Activated CD4-positive, CD25-positive, alpha-beta regulatory T cell treated with anti-CD3 and anti-CD28 coated beads, Interleukin-2, amount 50 U/mL, for 72 hours (primary cell): ENCODE data around the gene CTNNBL1.
"Not testable (repeated sequence)": the region's sequence is repeated elsewhere in the genome, so short reads cannot be mapped to it uniquely, and the experiment has no call there.

ENCODE experiments used
- DNase-seq: peaks from one replicate; pipeline ENCODE4 v3.0.0; 2021

Gene CTNNBL1

GRCh38 chr20:37823296-37823980, 129.6 kb downstream of the CTNNBL1 start:
- DNase-seq, result no peak

GRCh38 chr20:37827605-37828004, 133.8 kb downstream of the CTNNBL1 start:
- DNase-seq, result no peak

- DNase-seq, result no peak
These were observed 134.9 kb downstream of the CTNNBL1 start for GRCh38 chr20:37828684-37829083.

- no peak for DNase-seq
These were observed 135.3 kb downstream of the CTNNBL1 start for GRCh38 chr20:37829128-37829527.

GRCh38 chr20:37833221-37833896, 139.5 kb downstream of the CTNNBL1 start:
- DNase-seq, result no peak

GRCh38 chr20:37836926-37837325, 143.1 kb downstream of the CTNNBL1 start:
- DNase-seq, result no peak

- DNase-seq, result no peak
These were observed 144.1 kb downstream of the CTNNBL1 start for GRCh38 chr20:37837924-37838323.

GRCh38 chr20:37838769-37839431, 145.1 kb downstream of the CTNNBL1 start:
- no peak for DNase-seq

GRCh38 chr20:37839432-37839827, 145.6 kb downstream of the CTNNBL1 start:
- no peak for DNase-seq

- no peak for DNase-seq
These were observed 146.1 kb downstream of the CTNNBL1 start for GRCh38 chr20:37839955-37840354.

- DNase-seq, result no peak
These were observed 147.6 kb downstream of the CTNNBL1 start for GRCh38 chr20:37841389-37841788.

GRCh38 chr20:37841971-37842370, 148.1 kb downstream of the CTNNBL1 start:
- DNase-seq, result no peak

- DNase-seq, result no peak
These were observed 151.4 kb downstream of the CTNNBL1 start for GRCh38 chr20:37845241-37845681.

- DNase-seq, result no peak
These were observed 152.0 kb downstream of the CTNNBL1 start for GRCh38 chr20:37845878-37846277.

GRCh38 chr20:37846573-37846972, 152.7 kb downstream of the CTNNBL1 start:
- no peak for DNase-seq

GRCh38 chr20:37848706-37849105, 154.9 kb downstream of the CTNNBL1 start:
- DNase-seq, result no peak

- no peak for DNase-seq
These were observed 155.3 kb downstream of the CTNNBL1 start for GRCh38 chr20:37849156-37849555.

GRCh38 chr20:37849566-37849965, 155.7 kb downstream of the CTNNBL1 start:
- DNase-seq, result no peak

- no peak for DNase-seq
These were observed 156.3 kb downstream of the CTNNBL1 start for GRCh38 chr20:37850036-37850592.

- DNase-seq, result no peak
These were observed 157.0 kb downstream of the CTNNBL1 start for GRCh38 chr20:37850724-37851355.

GRCh38 chr20:37852666-37853065, 158.8 kb downstream of the CTNNBL1 start:
- no peak for DNase-seq

GRCh38 chr20:37853823-37854375, 160.1 kb downstream of the CTNNBL1 start:
- DNase-seq, result no peak

GRCh38 chr20:37856034-37856433, 162.2 kb downstream of the CTNNBL1 start:
- not testable (repeated sequence) for DNase-seq
